ENCODE data around the gene BLOC1S1.

- no peak for TF ChIP-seq CTCF (IDR thresholded peaks at IDR 0.05)
- no peak for TF ChIP-seq POLR2A (IDR thresholded peaks at IDR 0.05)
- TF ChIP-seq POLR2AphosphoS5 (IDR thresholded peaks at IDR 0.05; ENCODE audit: insufficient read depth in 1 of 2, low read depth in 1 of 2), result no peak
Observed at GRCh38 chr12:55715169-55715764, 579 bp upstream of the BLOC1S1 start.

Measured in vagina (tissue), 2 donors.